ENCODE measurements around the gene KRT37. TPM values are rescaled to one million over a fixed set of nuclear protein-coding genes. Genes with fewer than 3 reads are reported as not detected.

The KRT37 gene
- total and polyA plus RNA-seq, 9 of the 15 experiments (the other 6 are each of a cell fraction or from before 2014, with no cell fraction given), result not detected

- TF ChIP-seq, protein P1, sequence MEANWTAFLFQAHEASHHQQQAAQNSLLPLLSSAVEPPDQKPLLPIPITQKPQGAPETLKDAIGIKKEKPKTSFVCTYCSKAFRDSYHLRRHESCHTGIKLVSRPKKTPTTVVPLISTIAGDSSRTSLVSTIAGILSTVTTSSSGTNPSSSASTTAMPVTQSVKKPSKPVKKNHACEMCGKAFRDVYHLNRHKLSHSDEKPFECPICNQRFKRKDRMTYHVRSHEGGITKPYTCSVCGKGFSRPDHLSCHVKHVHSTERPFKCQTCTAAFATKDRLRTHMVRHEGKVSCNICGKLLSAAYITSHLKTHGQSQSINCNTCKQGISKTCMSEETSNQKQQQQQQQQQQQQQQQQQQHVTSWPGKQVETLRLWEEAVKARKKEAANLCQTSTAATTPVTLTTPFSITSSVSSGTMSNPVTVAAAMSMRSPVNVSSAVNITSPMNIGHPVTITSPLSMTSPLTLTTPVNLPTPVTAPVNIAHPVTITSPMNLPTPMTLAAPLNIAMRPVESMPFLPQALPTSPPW (CRISPR knock-in tag; IDR thresholded peaks at IDR 0.05), result peak; percentile 34
- TF ChIP-seq ZNF583 (CRISPR knock-in tag; IDR thresholded peaks at IDR 0.05), result no peak
- no peak for TF ChIP-seq ZNF408 (CRISPR knock-in tag; IDR thresholded peaks at IDR 0.05; ENCODE audit: low read depth)
- TF ChIP-seq MTF1 (CRISPR knock-in tag; IDR thresholded peaks at IDR 0.05; ENCODE audit: borderline replicate concordance), result no peak
- TF ChIP-seq ZNF274 (IDR thresholded peaks at IDR 0.05; ENCODE audit: borderline replicate concordance, low read depth, low read length), result no peak
- TF ChIP-seq ZNF217 (CRISPR knock-in tag; IDR thresholded peaks at IDR 0.05), result no peak
- TF ChIP-seq SAFB2 (IDR thresholded peaks at IDR 0.05; ENCODE audit: borderline replicate concordance, low read depth, low read length, severe bottlenecking), result no peak
Observed at GRCh38 chr17:41404024-41404671, 20.2 kb downstream of the KRT37 start (continued).

DNA sequence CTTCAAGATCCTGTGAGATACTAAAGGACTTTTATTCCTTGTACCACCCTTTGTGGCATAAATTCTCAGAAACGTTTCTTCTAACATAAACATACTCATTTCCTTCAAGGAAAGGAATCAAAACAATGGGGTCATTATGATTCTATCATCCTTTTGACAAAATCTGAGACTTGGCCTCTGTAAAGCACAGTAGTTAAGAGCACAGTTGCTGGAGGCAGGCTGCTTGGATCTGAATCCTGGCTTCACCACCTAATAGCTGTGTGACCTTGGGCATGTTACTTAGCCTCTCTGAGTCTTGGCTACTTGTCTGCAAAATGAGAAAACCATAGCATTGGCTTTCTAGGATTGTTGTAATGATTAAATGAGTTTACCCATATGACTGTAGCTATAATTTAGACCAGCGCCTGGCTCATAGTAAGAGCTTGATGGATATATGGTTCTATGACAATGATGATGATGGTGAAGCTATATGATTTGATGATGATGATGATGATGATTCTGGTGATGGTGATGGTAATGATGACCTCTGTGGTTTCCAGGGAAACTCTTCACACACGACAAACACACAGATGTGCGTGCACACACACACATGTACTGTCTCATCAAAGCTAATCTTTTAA, 20.9 kb downstream of the KRT37 start:
- no peak overlapping the region for H3K9ac ChIP-seq (ENCODE audit: insufficient read depth in 1 of 2, low read depth in 2 of 2, low read length in 2 of 2)
- peaks cover 3 to 43% of the 10 kb centered on the region in 2 experiments; a peak in 3 of 5 replicates for H3K27me3 ChIP-seq (ENCODE audit: control insufficient read depth in 2 of 2, insufficient read depth in 2 of 2, low read length in 2 of 2)
- CTCF ChIA-PET (ENCODE audit: low intra/inter-chr PET ratio), result no interaction called here
- TF ChIP-seq SREBF1 (IDR thresholded peaks at IDR 0.05; ENCODE audit: borderline replicate concordance, low read depth, low read length) (no peak), ZFP36 (IDR thresholded peaks at IDR 0.05; ENCODE audit: low read depth, low read length, partially characterized antibody) (peak; percentile 64), RBM25 (IDR thresholded peaks at IDR 0.05; ENCODE audit: low read depth, low read length, severe bottlenecking) (peak; percentile 81), NUFIP1 (IDR thresholded peaks at IDR 0.05; ENCODE audit: partially characterized antibody) (no peak)
- H3K4me2 ChIP-seq (ENCODE audit: insufficient read depth, low read length), result no peak overlapping the region
- intact Hi-C loops (cut with micrococcal nuclease) (no loop called here), in situ Hi-C loops (cut with MboI) (no loop called here)
- H3K36me3 ChIP-seq (ENCODE audit: control insufficient read depth, insufficient read depth, low read length), result no peaks in the 10 kb centered on the region
- H2AFZ ChIP-seq (ENCODE audit: low read depth, low read length), result no peak overlapping the region
- no peaks in the 10 kb centered on the region for H3K4me1 ChIP-seq (replicated peaks in 1 of 2; ENCODE audit: control insufficient read depth in 2 of 2, insufficient read depth in 2 of 2, low read length in 2 of 2)
- no TSS peak for BruUV-seq (replicated peaks)
- no peaks in the 10 kb centered on the region for H3K9me1 ChIP-seq (ENCODE audit: control insufficient read depth, insufficient read depth, low read length)
- no peaks in the 10 kb centered on the region for H3K9me3 ChIP-seq (replicated peaks; ENCODE audit: control insufficient read depth, insufficient read depth, low read depth, low read length)
- H4K20me1 ChIP-seq (replicated peaks; ENCODE audit: control insufficient read depth, insufficient read depth, low read length), result no peaks in the 10 kb centered on the region; the same call in 1 of the 2 replicates
- H3K79me2 ChIP-seq (ENCODE audit: control insufficient read depth, insufficient read depth, low read length), result no peaks in the 10 kb centered on the region
- no peak overlapping the region for H3K4me3 ChIP-seq
- 1% methylated on average over 4 of the region's 4 CpGs for WGBS (ENCODE audit: insufficient coverage, low coverage, missing lambda C conversion rate)
- DNase-seq (ENCODE audit: extremely low read depth in 1 of 4, low spot score in 3 of 4) (no peak), FAIRE-seq (no peak), ATAC-seq (no peak)
- no peak overlapping the region for H3K27ac ChIP-seq (ENCODE audit: extremely low read depth, low read depth, low read length)
- POLR2A ChIA-PET, result interaction anchor here (0.6 to 1.9 kb wide), 4 partner anchors 13 to 386 kb away, joined by 3 to 5 read pairs (median 4); no protein-coding TSS in a partner anchor

Data from K562 (cell line).